Spleen (tissue), 7 donors: ENCODE data around the gene USP30.

Experiments used
- CTCF ChIP-seq, 11 experiments: fragments of 200-600 bp in 7 of 11; fragments of 450-650 bp in 4 of 11; sonication (generic) in 4 of 11; IDR thresholded peaks in 8 of 11; conservative IDR thresholded peaks in 3 of 11; 1 replicate in 7 of 11; 2 replicates in 4 of 11; pipeline versions ENCODE4 v1.4.0 to v1.8.0; 2016 to 2021; ENCODE audit warnings: antibody characterized with exemption in 11 of 11, inconsistent platforms in 4 of 11, mild to moderate bottlenecking in 1 of 11
- POLR2A ChIP-seq, 3 donors: fragments of 450-650 bp; IDR thresholded peaks; one replicate each; pipeline ENCODE4 v1.5.1; 2017; ENCODE audit warnings: antibody characterized with exemption in 3 of 3, mild to moderate bottlenecking in 1 of 3
- donor health status: DM: no; HTN: no; CAD: no; lungs with moderate emphysema.
- donor health status: DM: no; HTN: no; CAD: no.
- donor health status: DM: no; HTN: no; CAD: no.

GRCh38 chr12:109084425-109084824 lies 32.0 kb downstream of the USP30 start:
- no peak for TF ChIP-seq POLR2A (IDR thresholded peaks at IDR 0.05)
- TF ChIP-seq CTCF (IDR thresholded peaks at IDR 0.05 in 8 of 11, conservative IDR thresholded peaks at IDR 0.05 in 3 of 11) = no peak
